K562 (cell line): Measurements from ENCODE around the gene SLC12A6. TPM values are rescaled to one million over a fixed set of nuclear protein-coding genes. Genes with fewer than 3 reads are reported as not detected.

ENCODE experiments used
- FOSL1 ChIP-seq: fragments of 200-800 bp; sonication (Bioruptor generic); conservative IDR thresholded peaks from 2 replicates; pipeline ENCODE4 v1.6.1; 2016; ENCODE audit warnings: missing genetic modification characterization, missing compliant biosample characterization
- MYC ChIP-seq, 2 experiments: fragments of 250-450 bp in 1 of 2; sonication (Bioruptor Pico) in 1 of 2; IDR thresholded peaks; 2 replicates each; pipeline versions ENCODE4 v1.5.1 to v1.6.1; 2012 to 2021; ENCODE audit warnings: low read depth in 2 of 2, borderline replicate concordance in 1 of 2, improper control_type of control experiment in 1 of 2, low read length in 1 of 2, mild to moderate bottlenecking in 1 of 2, moderate library complexity in 1 of 2
- NR4A1 ChIP-seq, 2 experiments: fragments of 250-450 bp in 1 of 2; fragments of 450-650 bp in 1 of 2; sonication (Bioruptor Pico) in 1 of 2; IDR thresholded peaks; 2 replicates each; pipeline versions ENCODE4 v1.4.0 to v1.6.1; 2016 to 2020; ENCODE audit warnings: mild to moderate bottlenecking in 2 of 2, missing compliant biosample characterization in 1 of 2, missing genetic modification characterization in 1 of 2, moderate library complexity in 1 of 2
- RBFOX2 ChIP-seq: fragments of 200-400 bp; formaldehyde crosslinking; IDR thresholded peaks from 2 replicates; pipeline ENCODE4 v1.6.1; 2017; ENCODE audit warnings: low read depth, mild to moderate bottlenecking, low read length, moderate library complexity
- SMAD4 ChIP-seq: fragments of 250-450 bp; sonication (Bioruptor Pico); conservative IDR thresholded peaks from 2 replicates; pipeline ENCODE4 v1.8.0; 2021; ENCODE audit warnings: inconsistent platforms, mild to moderate bottlenecking, moderate library complexity
- TSHZ1 ChIP-seq: fragments of 250-450 bp; sonication (Bioruptor Pico); IDR thresholded peaks from 2 replicates; pipeline ENCODE4 v1.4.0; 2020; ENCODE audit warnings: mild to moderate bottlenecking, moderate library complexity
- USF1 ChIP-seq: sonication (generic); formaldehyde crosslinking; IDR thresholded peaks from 2 replicates; pipeline ENCODE4 v1.9.0; 2022; ENCODE audit warnings: mild to moderate bottlenecking, missing genetic modification reagents
- ZNF311 ChIP-seq: fragments of 250-450 bp; sonication (Bioruptor Pico); IDR thresholded peaks from 2 replicates; pipeline ENCODE4 v1.4.0; 2020; ENCODE audit warnings: mild to moderate bottlenecking, moderate library complexity
- ZNF407 ChIP-seq: fragments of 450-650 bp; IDR thresholded peaks from 2 replicates; pipeline ENCODE4 v1.6.1; 2016; ENCODE audit warnings: low read depth
- ZNF431 ChIP-seq: sonication (generic); formaldehyde crosslinking; IDR thresholded peaks from 2 replicates; pipeline ENCODE4 v1.8.0; 2022; ENCODE audit warnings: mild to moderate bottlenecking, missing genetic modification reagents
- ZNF766 ChIP-seq: fragments of 200-800 bp; sonication (Bioruptor generic); conservative IDR thresholded peaks from 2 replicates; pipeline ENCODE4 v1.6.1; 2016; ENCODE audit warnings: missing genetic modification characterization, missing compliant biosample characterization
- polyA plus RNA-seq, 8 experiments: library from polyadenylated mRNA; depleted of rRNA in 4 of 8; stranded (reverse) in 5 of 8; unstranded in 3 of 8; fragments of >200 nt; fragmentation: Nextera tagmentation in 2 of 8; fragmentation: Illumina TruSeq in 1 of 8; extraction: Ambion mirVana in 2 of 8; extraction: Trizol in 1 of 8; gene quantifications; 2 replicates each; pipeline versions ENCODE4 v1.2.1 to v1.2.3, GENCODE V29; 2011 to 2014; ENCODE audit warnings: inconsistent platforms in 1 of 8, missing spikeins in 1 of 8
- total RNA-seq, 7 experiments: library from RNA; depleted of rRNA in 6 of 7; stranded (reverse); fragments of >200 nt in 6 of 7; fragmentation: Illumina TruSeq in 2 of 7; extraction: Trizol in 2 of 7; gene quantifications; 2 replicates each; pipeline versions ENCODE4 v1.2.1 to v1.2.3, GENCODE V29; 2011 to 2021; ENCODE audit warnings: low replicate concordance in 1 of 7

Gene SLC12A6
- total and polyA plus RNA-seq, 9 of the 15 experiments (the other 6 are each of a cell fraction or from before 2014, with no cell fraction given) = 1.4 to 16.4 (median 6.7) TPM

- no peak for TF ChIP-seq ZNF407
- TF ChIP-seq ZNF431 = no peak
- TF ChIP-seq FOSL1 (tag) = no peak; the same call in 1 of the 2 replicates
- TF ChIP-seq ZNF766 (CRISPR knock-in tag) = peak; percentile 78
- 0 out of 2 replicates have a peak, but pooled peaks have one; percentile 34 for TF ChIP-seq TSHZ1 (CRISPR knock-in tag)
- peak; percentile 98 for TF ChIP-seq ZNF311 (CRISPR knock-in tag)
- no peak for TF ChIP-seq USF1 (CRISPR knock-in tag)
- TF ChIP-seq RBFOX2 = no peak
- TF ChIP-seq SMAD4 (CRISPR knock-in tag) = peak; percentile 62
- TF ChIP-seq NR4A1 (CRISPR knock-in tag; IDR thresholded peaks at IDR 0.05) = peak; percentile 18; the same call in 1 of the 2 replicates
- TF ChIP-seq NR4A1 (tag; IDR thresholded peaks at IDR 0.05) = peak; percentile 93
- TF ChIP-seq MYC (IDR thresholded peaks at IDR 0.05; ENCODE audit: low read depth, low read length) = no peak
- TF ChIP-seq MYC (CRISPR knock-in tag; IDR thresholded peaks at IDR 0.05; ENCODE audit: borderline replicate concordance, low read depth) = 0 out of 2 replicates have a peak, but pooled peaks have one; percentile 50
These were observed 1.2 kb downstream of the SLC12A6 start (continued) for GRCh38 chr15:34336231-34336990.
